K562 (cell line): Measurements from ENCODE around the gene SEZ6L.

Experiments
- ATF2 ChIP-seq: sonication (generic); formaldehyde crosslinking; IDR thresholded peaks from 2 replicates; pipeline ENCODE4 v1.8.1; 2022; ENCODE audit warnings: missing genetic modification reagents
- EWSR1 ChIP-seq: fragments of 450-650 bp; IDR thresholded peaks from 2 replicates; pipeline ENCODE4 v1.6.1; 2018; ENCODE audit warnings: borderline replicate concordance, mild to moderate bottlenecking, low read depth, moderate library complexity; ENCODE audit not compliant: partially characterized antibody
- NONO ChIP-seq, 2 experiments: fragments of 200-400 bp in 1 of 2; fragments of 450-650 bp in 1 of 2; formaldehyde crosslinking in 1 of 2; IDR thresholded peaks; 2 replicates each; pipeline ENCODE4 v1.6.1; 2017; ENCODE audit warnings: low read depth in 2 of 2, mild to moderate bottlenecking in 2 of 2, moderate library complexity in 2 of 2, low read length in 1 of 2
- ZFX ChIP-seq: sonication (generic); formaldehyde crosslinking; IDR thresholded peaks from 2 replicates; pipeline ENCODE4 v1.8.0; 2022; ENCODE audit warnings: mild to moderate bottlenecking, missing genetic modification reagents, moderate library complexity

DNA sequence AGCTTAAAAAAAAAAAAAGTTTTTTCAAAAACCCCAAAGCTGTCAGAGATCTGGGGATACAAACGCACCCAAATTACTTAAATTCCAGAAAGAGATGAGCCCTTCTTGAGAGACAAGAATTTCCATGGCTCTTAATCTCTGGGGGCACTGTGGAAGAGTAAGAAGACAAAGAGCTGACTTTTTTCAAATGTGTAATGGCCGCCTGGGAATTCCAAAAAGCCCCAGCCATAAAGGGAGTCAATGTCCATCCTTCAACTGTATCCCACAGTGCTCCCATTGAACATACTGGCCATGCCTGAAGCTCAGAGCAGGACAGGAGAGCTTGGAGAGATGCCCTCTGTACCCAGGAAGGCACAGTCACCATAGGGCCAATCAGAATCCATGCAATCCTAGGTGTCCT lies 222.4 kb downstream of the SEZ6L start:
- no peak for TF ChIP-seq EWSR1
- TF ChIP-seq ZFX (CRISPR knock-in tag), result no peak
- TF ChIP-seq NONO (IDR thresholded peaks at IDR 0.05; ENCODE audit: low read depth in 2 of 2, low read length in 1 of 2), result no peak
- no peak for TF ChIP-seq ATF2 (CRISPR knock-in tag)
